ENCODE results near the gene MMEL1.

Gene MMEL1

DNA sequence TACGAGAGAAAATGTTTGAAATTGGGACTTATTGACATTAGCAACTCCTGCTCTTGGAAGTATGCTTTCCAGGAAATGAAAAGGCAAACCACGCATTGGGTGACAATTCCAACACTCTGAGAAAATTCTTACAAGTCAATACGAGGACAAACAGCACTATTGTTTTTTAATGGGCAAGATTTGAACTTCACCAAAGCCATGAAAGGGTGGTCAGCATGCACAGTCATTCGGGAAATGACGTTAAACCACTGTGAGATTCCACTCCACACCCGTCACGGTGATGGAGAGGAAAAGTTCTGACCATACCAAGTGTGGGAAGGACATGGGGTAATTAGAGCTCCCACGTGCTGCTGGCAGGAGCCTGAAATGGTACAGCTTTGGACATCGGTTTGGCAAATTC is 58.5 kb downstream of the MMEL1 start:
- Histone ChIP-seq H3K4me3 (ENCODE audit: low read length in 2 of 2) (no peak overlapping the region), H3K9ac (ENCODE audit: low read depth, low read length, poor library complexity) (no peak overlapping the region), H4K91ac (ENCODE audit: low read depth, low read length, poor library complexity) (no peak overlapping the region), H2BK12ac (ENCODE audit: low read length) (no peak overlapping the region), H3K18ac (ENCODE audit: low read length) (no peak overlapping the region), H2BK5ac (ENCODE audit: low read length) (no peak overlapping the region), H2AFZ (ENCODE audit: low read length) (no peak overlapping the region), H3K9me3 (replicated peaks in 1 of 2; ENCODE audit: control insufficient read depth in 2 of 2, insufficient read depth in 1 of 2, low read depth in 1 of 2, low read length in 2 of 2) (peaks cover 3 to 5% of the 10 kb centered on the region in 2 donors), H3K27me3 (ENCODE audit: control insufficient read depth in 3 of 3, insufficient read depth in 3 of 3, low read depth in 1 of 3, low read length in 3 of 3) (peaks cover 0 to 18% (median 4%) of the 10 kb centered on the region in 3 experiments), H3K79me1 (ENCODE audit: low read depth, low read length) (no peaks in the 10 kb centered on the region), H3K4ac (ENCODE audit: low read length) (no peak overlapping the region), H2BK15ac (ENCODE audit: low read length) (no peak overlapping the region), H3K23ac (ENCODE audit: low read depth, low read length, poor library complexity) (no peak overlapping the region), H3K27ac (replicated peaks; ENCODE audit: low read length) (no peak overlapping the region), H3K4me2 (ENCODE audit: insufficient read depth, low read length, poor library complexity, severe bottlenecking) (no peak overlapping the region), H3K4me1 (ENCODE audit: control insufficient read depth in 2 of 2, insufficient read depth in 1 of 2, low read depth in 1 of 2, low read length in 2 of 2) (peaks cover 5 to 10% of the 10 kb centered on the region in 2 donors), H2AK5ac (ENCODE audit: low read depth, low read length) (no peak overlapping the region), H3K36me3 (replicated peaks in 1 of 2; ENCODE audit: control insufficient read depth in 2 of 2, insufficient read depth in 2 of 2, low read length in 2 of 2) (no peaks in the 10 kb centered on the region), H4K8ac (ENCODE audit: low read depth, low read length) (no peak overlapping the region), H2BK120ac (ENCODE audit: low read depth, low read length) (no peak overlapping the region), H3K14ac (ENCODE audit: low read length) (no peak overlapping the region)
- DNase-seq (ENCODE audit: low spot score) = no peak
- WGBS, 2 donors (ENCODE audit: extremely low coverage in 2 of 2, insufficient read length in 2 of 2, insufficient replicate concordance in 1 of 2) = no CpG with 5 or more reads among the region's 9 CpGs

DNA sequence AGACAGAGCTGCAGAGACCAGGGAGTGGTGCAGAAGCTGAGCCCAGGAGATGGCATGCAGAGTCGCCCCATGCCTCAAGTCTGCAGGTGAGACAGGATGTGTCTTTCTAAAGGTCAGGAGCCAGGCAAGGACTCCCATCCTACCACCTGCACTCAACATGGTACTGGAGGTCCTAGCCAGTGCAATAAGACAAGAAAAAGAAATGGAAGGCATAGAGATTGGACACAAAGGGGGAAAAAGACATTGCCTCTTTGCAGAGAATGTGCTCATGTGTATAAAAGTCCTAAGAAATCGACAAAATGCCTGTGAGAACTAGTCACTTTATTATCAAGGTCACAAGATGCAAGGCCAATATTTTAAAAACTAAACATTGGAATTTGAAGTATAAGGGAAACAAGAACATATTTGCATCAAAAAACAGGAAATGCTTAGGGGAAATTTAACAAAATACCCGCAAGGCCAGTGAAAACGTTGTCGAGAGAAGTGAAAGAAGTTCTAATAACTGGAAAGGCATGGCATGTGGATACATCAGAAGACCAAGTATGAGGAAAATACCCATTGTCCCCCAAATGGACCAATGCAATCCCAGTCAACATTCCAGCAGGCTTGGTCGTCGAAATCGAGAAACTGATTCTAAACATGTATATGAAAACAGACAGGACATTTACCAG is 59.4 kb downstream of the MMEL1 start:
- Histone ChIP-seq H3K4me1 (ENCODE audit: control insufficient read depth in 2 of 2, insufficient read depth in 1 of 2, low read depth in 1 of 2, low read length in 2 of 2) (peaks cover 4 to 10% of the 10 kb centered on the region in 2 donors), H3K79me1 (ENCODE audit: low read depth, low read length) (no peaks in the 10 kb centered on the region), H4K91ac (ENCODE audit: low read depth, low read length, poor library complexity) (no peak overlapping the region), H2BK15ac (ENCODE audit: low read length) (no peak overlapping the region), H3K9ac (ENCODE audit: low read depth, low read length, poor library complexity) (no peak overlapping the region), H3K36me3 (replicated peaks in 1 of 2; ENCODE audit: control insufficient read depth in 2 of 2, insufficient read depth in 2 of 2, low read length in 2 of 2) (no peaks in the 10 kb centered on the region), H3K23ac (ENCODE audit: low read depth, low read length, poor library complexity) (no peak overlapping the region), H3K27me3 (ENCODE audit: control insufficient read depth in 3 of 3, insufficient read depth in 3 of 3, low read depth in 1 of 3, low read length in 3 of 3) (peaks cover 0 to 22% (median 4%) of the 10 kb centered on the region in 3 experiments), H2BK12ac (ENCODE audit: low read length) (no peak overlapping the region), H2AFZ (ENCODE audit: low read length) (no peak overlapping the region), H3K18ac (ENCODE audit: low read length) (no peak overlapping the region), H3K14ac (ENCODE audit: low read length) (no peak overlapping the region), H4K8ac (ENCODE audit: low read depth, low read length) (no peak overlapping the region), H2BK120ac (ENCODE audit: low read depth, low read length) (no peak overlapping the region), H3K4me2 (ENCODE audit: insufficient read depth, low read length, poor library complexity, severe bottlenecking) (no peak overlapping the region), H2BK5ac (ENCODE audit: low read length) (no peak overlapping the region), H3K9me3 (replicated peaks in 1 of 2; ENCODE audit: control insufficient read depth in 2 of 2, insufficient read depth in 1 of 2, low read depth in 1 of 2, low read length in 2 of 2) (peaks cover 3 to 5% of the 10 kb centered on the region in 2 donors), H2AK5ac (ENCODE audit: low read depth, low read length) (no peak overlapping the region), H3K4ac (ENCODE audit: low read length) (no peak overlapping the region), H3K27ac (replicated peaks; ENCODE audit: low read length) (no peak overlapping the region), H3K4me3 (ENCODE audit: low read length in 2 of 2) (no peak overlapping the region)
- WGBS, 2 donors (ENCODE audit: extremely low coverage in 2 of 2, insufficient read length in 2 of 2, insufficient replicate concordance in 1 of 2) = no CpG with 5 or more reads among the region's 8 CpGs
- DNase-seq (ENCODE audit: low spot score) = no peak

DNA sequence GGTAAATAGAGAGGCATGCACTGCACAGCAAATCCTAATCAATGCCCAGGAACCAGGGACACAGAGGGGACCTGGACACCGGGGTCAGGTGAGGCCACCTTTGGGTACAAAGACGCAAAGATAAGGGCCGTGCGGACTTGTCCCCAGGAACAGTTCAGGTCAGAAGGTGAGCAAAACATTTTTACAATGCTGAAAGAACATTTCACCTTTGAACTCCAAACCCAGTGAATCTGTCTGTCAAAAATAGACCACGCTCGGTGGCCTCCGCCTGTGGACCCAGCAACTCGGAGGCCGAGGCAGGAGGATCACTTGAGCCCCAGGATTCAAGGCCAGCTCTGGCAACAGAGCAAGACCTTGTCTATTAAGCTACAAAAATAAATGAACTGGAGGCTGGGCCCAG is 61.5 kb downstream of the MMEL1 start:
- Histone ChIP-seq H3K9ac (ENCODE audit: low read depth, low read length, poor library complexity) (no peak overlapping the region), H3K23ac (ENCODE audit: low read depth, low read length, poor library complexity) (no peak overlapping the region), H2BK15ac (ENCODE audit: low read length) (no peak overlapping the region), H2AK5ac (ENCODE audit: low read depth, low read length) (no peak overlapping the region), H2BK12ac (ENCODE audit: low read length) (no peak overlapping the region), H2BK5ac (ENCODE audit: low read length) (no peak overlapping the region), H3K4ac (ENCODE audit: low read length) (no peak overlapping the region), H3K27me3 (ENCODE audit: control insufficient read depth in 3 of 3, insufficient read depth in 3 of 3, low read depth in 1 of 3, low read length in 3 of 3) (peaks cover 0 to 22% (median 4%) of the 10 kb centered on the region in 3 experiments), H2BK120ac (ENCODE audit: low read depth, low read length) (no peak overlapping the region), H2AFZ (ENCODE audit: low read length) (no peak overlapping the region), H3K4me1 (ENCODE audit: control insufficient read depth in 2 of 2, insufficient read depth in 1 of 2, low read depth in 1 of 2, low read length in 2 of 2) (peaks cover under 1 to 1% of the 10 kb centered on the region in 2 donors), H3K36me3 (replicated peaks in 1 of 2; ENCODE audit: control insufficient read depth in 2 of 2, insufficient read depth in 2 of 2, low read length in 2 of 2) (no peaks in the 10 kb centered on the region), H3K9me3 (replicated peaks in 1 of 2; ENCODE audit: control insufficient read depth in 2 of 2, insufficient read depth in 1 of 2, low read depth in 1 of 2, low read length in 2 of 2) (peaks cover 3 to 5% of the 10 kb centered on the region in 2 donors), H3K14ac (ENCODE audit: low read length) (no peak overlapping the region), H3K4me3 (ENCODE audit: low read length in 2 of 2) (no peak overlapping the region), H3K4me2 (ENCODE audit: insufficient read depth, low read length, poor library complexity, severe bottlenecking) (no peak overlapping the region), H3K79me1 (ENCODE audit: low read depth, low read length) (no peaks in the 10 kb centered on the region), H4K91ac (ENCODE audit: low read depth, low read length, poor library complexity) (no peak overlapping the region), H3K27ac (replicated peaks; ENCODE audit: low read length) (no peak overlapping the region), H3K18ac (ENCODE audit: low read length) (no peak overlapping the region), H4K8ac (ENCODE audit: low read depth, low read length) (no peak overlapping the region)
- WGBS, 2 donors (ENCODE audit: extremely low coverage in 2 of 2, insufficient read length in 2 of 2, insufficient replicate concordance in 1 of 2) = no CpG with 5 or more reads among the region's 9 CpGs
- DNase-seq (ENCODE audit: low spot score) = no peak

DNA sequence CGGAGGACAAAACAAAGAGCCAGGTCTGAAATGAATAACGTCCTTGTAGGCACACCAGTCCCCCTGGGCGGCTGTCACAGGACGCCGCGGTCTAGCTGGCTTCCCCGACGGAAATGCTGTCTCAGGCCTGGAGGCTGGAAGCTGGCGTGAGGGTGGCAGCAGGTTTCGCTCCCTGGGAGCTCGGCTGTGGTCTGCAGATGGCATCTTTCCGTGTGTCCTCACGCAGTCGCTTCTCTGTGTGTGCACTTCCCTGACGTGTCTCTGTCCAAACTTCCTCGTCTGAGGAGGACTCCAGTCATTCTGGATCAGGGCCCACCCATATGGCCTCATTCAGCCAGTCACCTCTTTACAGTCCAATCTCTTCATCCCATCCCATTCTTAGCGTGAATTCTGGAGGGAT is 62.5 kb downstream of the MMEL1 start:
- no peak overlapping the region for H2BK120ac ChIP-seq (ENCODE audit: low read depth, low read length)

More for the DNA sequence above, 62.5 kb downstream of the MMEL1 start:
- Histone ChIP-seq H3K36me3 (replicated peaks in 1 of 2; ENCODE audit: control insufficient read depth in 2 of 2, insufficient read depth in 2 of 2, low read length in 2 of 2) (no peaks in the 10 kb centered on the region), H2AFZ (ENCODE audit: low read length) (no peak overlapping the region), H2BK12ac (ENCODE audit: low read length) (peak overlapping the region; percentile 12), H3K4me2 (ENCODE audit: insufficient read depth, low read length, poor library complexity, severe bottlenecking) (no peak overlapping the region), H2AK5ac (ENCODE audit: low read depth, low read length) (no peak overlapping the region), H3K79me1 (ENCODE audit: low read depth, low read length) (no peaks in the 10 kb centered on the region), H4K91ac (ENCODE audit: low read depth, low read length, poor library complexity) (no peak overlapping the region), H3K14ac (ENCODE audit: low read length) (no peak overlapping the region), H3K27me3 (ENCODE audit: control insufficient read depth in 3 of 3, insufficient read depth in 3 of 3, low read depth in 1 of 3, low read length in 3 of 3) (peaks cover 0 to 31% (median 4%) of the 10 kb centered on the region in 3 experiments), H3K18ac (ENCODE audit: low read length) (peak overlapping the region; percentile 20), H3K9me3 (replicated peaks in 1 of 2; ENCODE audit: control insufficient read depth in 2 of 2, insufficient read depth in 1 of 2, low read depth in 1 of 2, low read length in 2 of 2) (peaks cover 3 to 5% of the 10 kb centered on the region in 2 donors), H2BK15ac (ENCODE audit: low read length) (no peak overlapping the region), H3K27ac (replicated peaks; ENCODE audit: low read length) (no peak overlapping the region), H3K23ac (ENCODE audit: low read depth, low read length, poor library complexity) (peak overlapping the region; percentile 3), H3K4ac (ENCODE audit: low read length) (no peak overlapping the region), H2BK5ac (ENCODE audit: low read length) (no peak overlapping the region), H3K9ac (ENCODE audit: low read depth, low read length, poor library complexity) (no peak overlapping the region), H3K4me1 (ENCODE audit: control insufficient read depth in 2 of 2, insufficient read depth in 1 of 2, low read depth in 1 of 2, low read length in 2 of 2) (peaks cover 0 to 2% of the 10 kb centered on the region in 2 donors), H3K4me3 (ENCODE audit: low read length in 2 of 2) (no peak overlapping the region), H4K8ac (ENCODE audit: low read depth, low read length) (no peak overlapping the region)
- DNase-seq (ENCODE audit: low spot score) = no peak
- WGBS, 2 donors (ENCODE audit: extremely low coverage in 2 of 2, insufficient read length in 2 of 2, insufficient replicate concordance in 1 of 2) = no CpG with 5 or more reads among the region's 17 CpGs

All from neuronal stem cell (in vitro differentiated cells).